ENCODE data around the gene SDSL.
A peak's percentile ranks its signal among the peaks of the same experiment; 100 is the strongest.

SDSL gene

GRCh38 chr12:113413488-113413939 lies 8.7 kb upstream of the SDSL start:
- TF ChIP-seq CTCF (IDR thresholded peaks at IDR 0.05; ENCODE audit: low read depth, low read length), result no peak
- H3K4me3 ChIP-seq (ENCODE audit: low read depth, low read length), result no peak overlapping the region

GRCh38 chr12:113414519-113415038 lies 7.6 kb upstream of the SDSL start:
- no peak overlapping the region for H3K4me3 ChIP-seq (ENCODE audit: low read depth, low read length)
- TF ChIP-seq CTCF (IDR thresholded peaks at IDR 0.05; ENCODE audit: low read depth, low read length), result no peak

DNA sequence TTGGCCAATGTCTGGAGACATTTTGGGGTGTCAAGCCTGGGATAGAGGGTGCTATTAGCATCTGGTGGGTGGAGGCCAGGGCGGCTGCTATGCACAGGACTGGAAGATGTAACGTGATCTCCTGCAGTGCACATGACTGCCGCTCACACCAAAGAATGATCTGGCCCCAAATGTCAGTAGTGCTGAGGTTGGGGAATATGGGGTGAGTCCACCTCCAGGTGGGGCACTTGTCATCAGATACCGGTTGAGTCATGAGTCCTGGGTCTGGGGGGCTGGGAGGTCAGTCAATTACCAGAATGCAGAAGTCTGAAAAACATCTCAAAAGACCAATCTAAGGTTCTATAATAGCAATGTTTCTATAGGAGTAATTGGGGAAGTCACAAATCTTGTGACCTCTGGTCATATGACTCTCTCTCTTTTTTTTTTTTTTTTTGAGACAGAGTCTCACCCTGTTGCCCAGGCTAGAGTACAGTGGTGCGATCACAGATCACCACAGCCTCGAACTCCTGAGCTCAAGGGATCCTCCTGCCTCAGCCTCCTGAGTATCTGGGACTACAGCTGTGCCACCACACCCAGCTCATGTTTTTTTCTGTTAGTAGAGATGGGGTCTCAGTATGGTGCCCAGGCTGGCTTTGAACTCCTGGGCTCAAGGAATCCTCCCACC lies 6.0 kb upstream of the SDSL start:
- no peak overlapping the region for H3K4me3 ChIP-seq (ENCODE audit: low read depth, low read length)
- no peak for TF ChIP-seq CTCF (IDR thresholded peaks at IDR 0.05; ENCODE audit: low read depth, low read length)

DNA sequence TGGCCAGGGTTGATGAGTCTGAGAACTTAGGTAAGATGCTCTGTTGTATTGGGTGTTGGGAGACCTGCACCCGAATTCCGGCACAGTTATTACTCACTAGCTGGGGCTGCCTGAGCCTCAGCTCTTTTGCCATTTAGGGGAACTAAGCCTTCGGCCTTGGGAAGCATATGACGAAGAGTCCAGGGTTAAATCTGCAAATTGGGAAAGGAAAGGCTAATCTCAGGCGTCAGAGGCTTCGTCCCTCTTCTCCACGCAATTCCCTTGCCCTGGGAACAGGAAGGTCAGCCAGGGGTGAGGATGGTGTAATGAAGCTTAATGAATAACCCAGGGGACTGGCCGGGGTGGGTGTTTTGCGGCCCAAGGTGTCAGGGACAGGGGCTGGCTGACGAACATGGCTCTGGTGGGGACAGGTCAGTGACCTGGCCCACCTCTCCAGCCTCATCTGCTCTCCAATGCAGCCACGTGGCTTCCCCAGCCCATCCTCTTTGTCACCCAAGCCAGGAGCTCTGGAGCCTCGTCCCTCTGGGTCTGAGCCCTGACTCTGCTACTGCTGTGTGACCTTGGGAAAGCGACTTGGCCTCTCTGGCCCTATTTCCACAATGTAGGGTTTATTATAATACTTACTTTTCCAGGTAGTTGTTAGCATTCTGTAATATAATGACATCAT lies 3.8 kb upstream of the SDSL start:
- no peak for TF ChIP-seq CTCF (IDR thresholded peaks at IDR 0.05; ENCODE audit: low read depth, low read length)
- H3K4me3 ChIP-seq (ENCODE audit: low read depth, low read length), result no peak overlapping the region

DNA sequence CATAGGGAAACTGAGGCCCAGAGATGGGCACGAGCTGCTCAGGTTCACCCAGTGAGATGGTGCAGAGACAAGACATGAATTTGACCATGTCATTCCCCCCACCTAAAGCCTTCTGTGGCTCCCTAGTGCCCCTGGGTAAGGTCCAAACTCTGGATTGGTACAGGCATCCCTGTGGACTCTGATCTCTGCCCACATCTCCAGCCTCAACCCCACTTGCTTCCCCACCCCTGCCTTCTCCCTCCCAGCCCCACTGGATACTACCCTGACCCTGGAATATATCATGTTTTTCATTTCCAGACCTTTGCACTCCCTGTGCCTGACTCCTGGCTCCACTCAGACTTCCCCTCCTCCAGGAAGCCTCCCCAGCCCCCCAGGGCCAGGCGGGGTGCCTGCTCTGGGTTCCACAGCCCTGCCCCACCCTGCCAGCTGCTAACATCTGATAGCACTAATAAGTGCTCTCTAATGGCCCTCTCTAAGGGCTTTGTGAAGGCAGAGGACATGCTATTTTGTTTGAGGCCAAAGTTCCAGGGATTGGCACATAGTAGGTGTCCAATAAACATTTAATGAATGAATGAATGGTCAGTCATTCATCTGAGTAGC lies 1.1 kb upstream of the SDSL start:
- TF ChIP-seq CTCF (IDR thresholded peaks at IDR 0.05; ENCODE audit: low read depth, low read length), result no peak
- H3K4me3 ChIP-seq (ENCODE audit: low read depth, low read length), result no peak overlapping the region

- no peak for TF ChIP-seq CTCF (IDR thresholded peaks at IDR 0.05; ENCODE audit: low read depth, low read length)
- H3K4me3 ChIP-seq (ENCODE audit: low read depth, low read length), result peak overlapping the region; percentile 78
Measured at GRCh38 chr12:113422886-113423669, 898 bp downstream of the SDSL start.
